GM18858 (cell line): ENCODE measurements around the gene PELI1.
A peak's percentile ranks its signal among the peaks of the same experiment; 100 is the strongest.
"Not testable (repeated sequence)": the region's sequence is repeated elsewhere in the genome, so short reads cannot be mapped to it uniquely, and the experiment has no call there.

ENCODE experiments used
- ATAC-seq: cut with Tn5 transposase; IDR thresholded peaks from one replicate; pipeline ENCODE4 v1.9.1; 2021; ENCODE audit not compliant: unreplicated experiment

Gene PELI1

DNA sequence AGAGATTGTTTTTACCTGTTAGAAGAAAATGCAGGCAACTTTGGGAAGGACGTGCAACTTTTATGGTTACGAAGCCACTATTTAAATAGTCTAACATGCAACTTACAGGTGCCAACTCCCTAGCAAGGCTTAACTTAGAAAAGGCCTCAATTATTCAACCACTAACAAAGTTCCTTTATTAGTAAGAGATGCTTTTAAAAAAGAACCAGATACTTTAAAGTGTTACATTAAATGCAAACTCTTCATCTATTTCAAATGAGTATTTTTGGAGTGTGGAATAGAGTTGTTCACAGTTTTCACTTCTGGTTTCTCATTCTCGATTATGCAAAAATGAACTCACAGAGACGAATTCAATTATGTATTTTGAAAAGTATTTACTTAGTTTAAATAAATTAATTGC lies 51.7 kb downstream of the PELI1 start:
- peak; percentile 76 for ATAC-seq

DNA sequence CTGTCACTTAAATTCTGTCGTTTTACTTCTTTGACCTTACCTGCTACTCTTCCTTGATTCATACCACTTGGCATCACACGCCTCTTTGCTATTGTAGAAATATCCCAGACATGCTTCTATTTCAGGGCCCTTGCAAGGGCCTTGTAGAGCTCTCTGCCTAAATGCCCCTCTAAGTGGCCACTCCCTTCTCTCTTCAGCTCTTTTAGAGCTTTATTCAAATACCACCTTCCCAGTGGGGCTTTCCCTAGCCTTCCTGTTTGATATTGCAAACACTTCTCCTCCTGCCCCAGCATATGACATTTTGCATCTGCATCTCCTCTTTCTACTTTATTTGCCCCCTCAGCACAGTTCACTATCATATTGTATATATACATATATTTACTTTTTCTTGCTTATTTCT lies 54.0 kb downstream of the PELI1 start:
- peak; percentile 31 for ATAC-seq

DNA sequence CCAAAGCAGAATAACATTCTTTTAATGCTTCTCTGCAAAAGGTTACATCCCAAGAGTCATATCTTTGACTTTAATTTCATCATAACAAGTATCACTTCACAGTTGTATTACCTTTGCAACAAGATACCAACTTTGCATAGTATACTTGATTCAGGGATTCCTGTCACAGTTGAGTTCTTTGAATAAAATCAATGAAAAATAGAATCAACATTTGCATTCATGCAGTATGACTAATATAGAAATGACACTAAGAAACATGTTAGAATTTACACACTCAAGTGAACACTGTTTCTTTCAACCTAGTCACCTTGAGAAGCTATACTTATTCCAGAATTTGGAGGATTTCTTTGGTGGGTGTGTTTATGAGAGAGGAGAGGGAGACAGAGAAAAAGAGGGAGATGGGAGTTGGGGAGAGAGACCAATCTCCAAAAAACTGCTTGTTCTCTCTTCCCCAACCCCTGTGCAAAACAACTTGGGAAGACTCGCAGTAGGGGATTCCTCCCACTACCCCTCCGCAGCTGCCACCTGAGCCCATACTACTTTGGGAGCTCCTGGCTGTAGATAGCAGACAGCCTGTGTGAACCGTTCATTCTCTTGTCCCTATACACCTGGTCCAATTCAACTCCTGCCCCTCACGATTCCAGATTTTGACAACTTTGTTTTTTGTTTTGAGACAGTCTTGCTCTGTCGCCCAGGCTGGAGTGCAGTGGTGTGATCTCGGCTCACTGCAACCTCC lies 57.7 kb downstream of the PELI1 start:
- peak; percentile 59 for ATAC-seq

DNA sequence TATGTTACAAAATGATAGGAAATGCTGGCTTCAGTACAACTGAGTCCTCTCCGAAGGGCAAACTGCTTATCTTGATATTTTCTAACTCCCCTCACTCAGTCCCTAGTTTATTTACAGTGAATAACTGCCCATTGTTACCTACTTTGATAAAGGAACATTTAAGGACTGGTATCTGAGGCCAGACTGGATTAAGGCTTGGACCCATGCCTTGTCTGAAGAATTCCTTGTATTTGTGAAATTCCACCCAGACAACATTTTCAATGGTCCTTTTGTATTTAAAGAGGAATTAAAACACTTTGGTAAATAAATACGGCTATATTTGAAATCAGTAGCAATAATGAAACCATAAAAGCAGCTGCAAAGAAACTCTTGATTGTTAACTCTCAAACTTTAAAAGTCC lies 58.3 kb downstream of the PELI1 start:
- no peak for ATAC-seq

DNA sequence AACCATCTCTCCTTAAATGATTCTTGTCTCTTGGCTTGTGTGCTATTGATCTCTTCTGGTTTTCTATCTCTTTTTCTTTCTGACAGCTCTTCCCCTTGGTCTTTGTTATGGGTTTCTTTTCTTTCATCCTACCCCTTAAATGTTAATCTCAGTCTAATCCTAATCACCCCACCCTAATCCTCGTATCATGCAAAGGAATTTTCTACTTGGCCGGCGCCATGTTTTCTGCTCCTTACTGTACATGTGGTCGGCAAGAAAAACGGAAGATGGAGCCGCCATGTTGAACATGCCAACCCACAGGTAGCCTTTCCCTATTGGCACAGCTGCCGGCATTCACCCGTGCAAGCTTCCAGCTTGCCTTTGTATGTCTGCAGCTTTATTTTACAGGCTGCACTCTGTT lies 63.2 kb downstream of the PELI1 start:
- ATAC-seq: no peak

DNA sequence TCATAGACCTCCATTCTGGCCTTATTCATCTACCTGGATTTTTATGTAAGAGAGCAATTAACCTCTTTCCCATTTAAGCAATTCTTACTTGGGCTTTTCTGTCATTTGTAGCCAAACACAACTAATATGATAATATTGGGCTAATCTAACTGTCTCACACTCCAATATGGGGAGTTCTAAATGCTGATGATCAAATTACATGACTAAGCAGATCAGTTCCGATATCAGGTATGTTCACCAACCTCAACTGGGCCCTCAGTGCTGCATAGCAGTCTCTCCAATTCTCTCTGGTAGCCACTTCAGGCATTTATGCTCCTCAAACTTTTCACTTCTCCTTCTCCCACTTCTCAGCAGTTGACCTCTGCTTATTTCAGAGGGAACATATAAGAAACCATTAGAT lies 64.0 kb downstream of the PELI1 start:
- no peak for ATAC-seq

DNA sequence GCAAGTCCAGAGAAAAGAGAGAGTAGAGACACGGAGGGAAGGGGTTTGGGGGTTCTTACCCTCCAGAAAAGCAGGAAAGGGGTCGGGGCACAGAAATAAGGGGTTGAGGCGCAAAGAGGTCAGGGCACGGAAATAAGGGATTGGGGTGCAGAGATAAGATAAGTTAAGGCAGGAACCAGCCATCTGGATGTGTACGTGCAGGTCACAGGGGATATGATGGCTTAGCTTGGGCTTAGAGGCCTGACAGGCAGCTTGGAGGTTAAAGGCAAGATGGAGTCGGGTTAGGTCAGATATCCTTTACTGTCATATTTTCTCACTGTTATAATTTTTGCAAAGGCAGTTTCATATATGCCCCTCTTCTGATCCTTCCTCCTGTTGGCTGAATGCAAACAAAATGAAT lies 64.5 kb downstream of the PELI1 start:
- not testable (repeated sequence) for ATAC-seq

DNA sequence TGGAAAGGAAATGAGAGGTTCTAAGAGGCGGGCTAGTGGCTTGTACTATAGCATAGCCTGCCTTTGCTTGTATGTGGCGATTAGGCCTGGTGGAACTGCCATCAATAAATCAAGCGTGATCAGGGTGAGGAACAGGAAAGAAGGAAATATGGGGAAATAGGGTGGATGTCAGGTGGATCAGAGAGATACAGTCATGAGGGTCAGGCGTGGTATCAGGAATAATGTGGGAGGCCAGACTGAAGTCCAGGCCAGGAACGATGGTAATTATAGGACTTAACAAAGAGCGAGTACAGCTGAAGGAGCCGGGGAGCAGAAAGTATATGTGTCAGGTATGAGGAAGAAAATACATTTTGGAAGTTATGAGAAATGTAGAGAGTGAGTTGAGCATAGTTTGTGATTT lies 67.4 kb downstream of the PELI1 start:
- ATAC-seq: not testable (repeated sequence)

DNA sequence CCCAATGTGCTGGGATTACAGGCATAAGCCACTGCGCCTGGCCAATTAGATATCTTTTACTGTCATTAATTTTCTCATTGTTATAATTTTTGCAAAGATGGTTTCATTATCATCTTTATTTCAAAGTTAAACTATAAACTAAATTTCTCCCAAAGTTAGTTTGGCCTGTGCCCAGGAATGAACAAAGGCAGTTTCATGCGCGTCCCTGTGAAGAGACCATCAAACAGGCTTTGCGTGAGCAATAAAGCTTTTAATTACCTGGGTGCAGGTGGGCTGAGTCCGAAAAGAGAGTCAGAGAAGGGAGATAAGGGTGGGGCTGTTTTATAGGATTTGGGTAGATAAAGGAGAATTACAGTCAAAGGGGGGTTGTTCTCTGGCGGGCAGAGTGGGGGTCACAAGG lies 69.6 kb downstream of the PELI1 start:
- not testable (repeated sequence) for ATAC-seq

DNA sequence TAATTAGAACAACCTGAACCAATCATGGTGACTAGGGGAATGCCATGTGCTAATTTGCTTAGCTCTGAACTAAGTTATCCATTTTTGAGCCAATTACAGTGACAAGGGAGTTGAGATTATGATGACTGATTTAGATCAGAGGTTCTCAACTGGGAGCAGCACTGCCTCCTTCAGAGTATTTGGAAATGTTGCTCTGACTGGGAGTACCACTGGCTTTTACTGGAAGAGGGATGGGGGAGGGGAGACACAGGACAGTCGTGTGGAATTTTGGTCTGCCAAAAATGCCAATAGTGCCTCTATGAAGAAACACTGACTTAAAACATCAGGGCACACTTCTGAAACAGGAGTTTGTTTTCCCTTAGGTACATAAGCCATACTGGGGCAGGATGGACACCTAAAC lies 76.9 kb downstream of the PELI1 start:
- ATAC-seq: no peak

DNA sequence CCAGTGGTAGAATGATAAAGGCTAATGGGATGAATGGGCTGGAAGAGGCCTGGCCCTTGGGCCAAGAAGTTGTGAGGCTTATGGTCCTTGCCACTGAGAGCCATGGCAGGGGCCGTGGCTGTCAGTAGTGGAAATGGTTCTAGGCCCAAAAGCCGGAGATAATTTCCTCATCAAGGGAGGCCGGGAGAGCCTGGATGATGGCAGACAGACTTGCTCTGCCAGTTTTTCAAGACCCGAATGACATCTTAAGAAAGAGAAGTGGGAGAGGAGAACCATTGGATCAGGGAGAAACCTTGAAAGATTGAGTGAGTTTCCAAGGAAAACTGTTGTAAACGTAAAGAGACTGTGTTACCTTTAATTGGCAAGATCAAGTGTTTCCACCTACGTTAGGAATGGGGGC lies 78.7 kb downstream of the PELI1 start:
- ATAC-seq: no peak

DNA sequence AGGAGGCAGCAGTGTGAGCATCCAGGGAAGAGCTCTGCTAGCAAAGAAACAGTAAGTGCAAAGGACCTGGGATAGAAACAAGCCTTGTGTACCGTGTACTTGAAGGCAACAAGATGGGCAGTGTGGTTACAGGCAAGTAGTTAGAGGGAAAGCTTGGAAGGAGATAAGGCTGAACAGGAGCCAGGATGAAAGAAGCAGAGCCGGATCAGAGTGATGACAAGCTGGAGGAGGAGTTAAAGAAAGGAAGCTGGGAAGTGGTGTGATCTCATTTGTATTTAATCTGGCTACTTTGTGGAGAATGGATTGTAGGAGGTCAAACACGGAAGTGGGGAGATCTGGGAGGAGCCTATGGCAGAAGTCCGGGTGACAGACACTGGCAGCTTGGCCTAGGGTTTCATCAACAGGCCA lies 80.3 kb downstream of the PELI1 start:
- ATAC-seq: no peak

DNA sequence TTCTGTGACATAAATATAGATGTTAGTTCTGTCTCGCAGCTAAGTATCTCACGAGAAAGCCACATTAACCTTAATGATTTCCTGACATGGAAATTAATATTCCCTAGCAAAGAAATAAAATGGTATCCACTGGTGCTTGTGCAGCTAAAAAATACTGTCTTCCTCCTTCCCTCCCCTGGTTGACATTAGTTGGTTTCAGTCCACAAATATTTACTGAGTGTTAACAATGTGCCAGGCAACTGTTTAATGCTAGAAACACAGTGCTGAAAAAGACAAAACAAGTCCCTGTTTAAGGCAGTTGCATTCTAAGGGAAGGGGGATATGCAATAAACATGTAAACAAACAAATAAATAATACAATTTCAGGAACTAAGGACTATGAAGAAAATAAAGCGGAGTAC lies 80.8 kb downstream of the PELI1 start:
- ATAC-seq: no peak

DNA sequence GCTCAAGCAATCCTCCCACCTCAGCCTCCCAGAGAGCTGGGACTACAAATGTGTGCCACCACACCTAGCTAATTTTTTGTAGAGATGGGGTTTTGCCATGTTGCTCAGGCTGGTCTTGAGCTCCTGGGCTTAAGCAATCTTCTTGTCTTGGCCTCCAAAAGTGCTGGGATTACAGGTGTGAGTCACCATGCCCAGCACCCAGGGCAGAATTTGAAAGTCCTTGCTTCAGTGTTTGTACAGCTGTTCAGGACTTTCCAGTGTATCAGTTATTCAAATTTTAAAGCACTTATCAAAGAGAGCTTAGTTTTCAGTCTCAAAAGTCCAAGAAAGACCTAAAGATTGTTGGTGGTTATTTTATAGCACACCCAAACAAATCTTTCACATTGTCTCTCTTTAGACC lies 81.4 kb downstream of the PELI1 start:
- no peak for ATAC-seq

DNA sequence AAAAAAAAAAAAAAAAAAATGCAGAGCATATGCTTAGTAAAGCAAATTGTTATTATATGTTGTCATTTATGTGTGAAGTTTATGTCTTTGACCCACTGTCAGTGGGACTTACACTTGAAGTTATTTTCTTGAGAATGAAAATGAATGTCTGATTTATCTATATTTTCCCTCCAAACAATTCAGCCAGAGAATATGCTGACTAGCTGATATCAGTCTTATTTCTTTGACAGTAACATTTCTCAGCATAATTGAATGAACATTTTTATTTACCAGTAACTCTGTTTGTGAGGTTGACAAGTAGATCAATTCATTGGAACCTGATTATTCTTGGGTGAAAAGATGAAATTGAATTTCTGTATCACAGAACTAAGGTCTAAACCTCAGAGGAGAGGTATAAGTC lies 85.0 kb downstream of the PELI1 start:
- no peak for ATAC-seq

DNA sequence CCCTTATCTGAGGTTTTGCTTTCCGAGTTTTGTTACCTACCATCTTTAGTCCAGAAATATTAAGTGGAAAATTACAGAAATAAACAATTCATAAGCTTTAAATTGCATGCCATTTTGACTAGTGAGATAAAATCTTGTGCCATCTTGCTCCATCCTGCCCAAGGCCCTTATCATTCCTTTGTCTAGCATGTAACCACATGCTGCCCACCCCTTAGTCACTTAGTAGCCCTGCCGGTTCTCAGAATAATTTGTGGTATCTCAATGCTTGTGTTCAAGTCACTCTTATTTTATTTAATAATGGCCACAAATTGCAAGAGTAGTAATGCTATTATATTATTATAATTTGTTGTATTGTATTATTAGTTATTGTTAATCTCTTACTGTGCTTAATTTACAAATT lies 88.2 kb downstream of the PELI1 start:
- no peak for ATAC-seq

DNA sequence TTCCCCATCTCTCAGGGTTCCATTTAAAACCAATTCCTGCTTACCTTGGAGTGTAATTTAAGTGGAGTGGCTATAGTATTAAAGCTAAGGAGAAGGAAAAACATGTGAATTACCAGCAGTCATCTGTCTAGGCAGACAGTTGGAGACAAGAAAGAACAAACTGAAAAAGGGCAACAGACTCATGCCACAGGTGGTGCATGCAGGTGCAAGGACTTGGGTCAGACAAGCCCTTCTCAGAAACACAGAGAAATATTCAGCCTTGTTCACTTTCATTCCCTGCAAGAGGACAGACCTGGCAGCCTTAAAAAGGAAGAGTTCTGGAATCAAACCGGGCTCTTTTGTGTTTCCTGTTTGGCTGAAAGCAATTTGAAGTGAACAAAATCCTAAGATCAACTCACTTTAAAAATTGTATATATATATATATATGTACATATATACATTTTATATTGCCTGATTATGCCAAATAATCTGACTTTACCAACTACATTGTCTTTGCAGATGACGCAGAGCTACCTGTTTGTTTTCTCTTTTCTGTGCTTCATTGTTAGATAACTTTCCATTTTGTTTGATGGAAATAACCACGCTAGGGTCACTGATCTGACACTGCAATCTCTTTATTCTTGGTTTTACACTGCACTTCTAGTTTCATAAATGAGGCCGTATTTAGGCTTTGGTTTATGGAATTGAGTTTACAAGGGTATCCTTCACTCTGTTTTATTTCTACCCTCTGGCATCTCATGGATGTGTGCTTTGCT lies 89.9 kb downstream of the PELI1 start:
- ATAC-seq: no peak

DNA sequence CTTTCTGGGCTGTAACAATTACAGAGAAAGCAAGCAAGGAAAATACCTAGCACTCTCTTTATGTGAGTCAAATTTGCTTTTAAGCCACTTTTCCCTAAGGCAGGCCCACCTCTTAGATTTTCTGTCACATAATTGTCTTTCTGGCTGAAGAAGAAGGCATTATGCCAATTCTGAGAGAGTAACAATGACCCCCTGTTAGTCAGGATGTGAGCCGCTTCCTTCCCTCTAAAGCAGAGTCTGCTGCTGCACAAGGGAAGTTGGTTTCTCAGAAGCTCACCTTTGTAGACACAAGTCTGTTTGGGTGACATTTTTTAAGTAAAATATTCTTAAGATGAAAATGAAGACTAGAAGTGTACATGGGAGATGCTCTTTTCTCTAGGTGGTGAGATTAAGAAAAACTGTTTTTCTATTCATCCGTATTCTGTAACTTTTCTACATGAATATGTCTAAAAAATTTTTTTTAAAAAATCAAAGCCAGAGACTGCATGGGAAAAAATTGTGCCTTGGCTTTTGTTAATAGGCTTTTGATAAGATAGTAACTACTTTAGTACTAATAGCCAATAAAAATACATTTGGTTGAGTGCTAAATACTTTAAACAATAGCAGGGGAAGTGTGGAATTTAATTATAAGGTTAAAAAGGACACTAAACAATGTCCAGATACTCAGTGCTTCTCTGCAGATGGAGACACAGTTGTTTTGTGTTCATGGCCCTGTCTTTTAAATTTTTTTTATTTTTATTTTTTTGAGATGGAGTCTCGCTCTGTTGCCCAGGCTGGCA lies 91.6 kb downstream of the PELI1 start:
- ATAC-seq: no peak

DNA sequence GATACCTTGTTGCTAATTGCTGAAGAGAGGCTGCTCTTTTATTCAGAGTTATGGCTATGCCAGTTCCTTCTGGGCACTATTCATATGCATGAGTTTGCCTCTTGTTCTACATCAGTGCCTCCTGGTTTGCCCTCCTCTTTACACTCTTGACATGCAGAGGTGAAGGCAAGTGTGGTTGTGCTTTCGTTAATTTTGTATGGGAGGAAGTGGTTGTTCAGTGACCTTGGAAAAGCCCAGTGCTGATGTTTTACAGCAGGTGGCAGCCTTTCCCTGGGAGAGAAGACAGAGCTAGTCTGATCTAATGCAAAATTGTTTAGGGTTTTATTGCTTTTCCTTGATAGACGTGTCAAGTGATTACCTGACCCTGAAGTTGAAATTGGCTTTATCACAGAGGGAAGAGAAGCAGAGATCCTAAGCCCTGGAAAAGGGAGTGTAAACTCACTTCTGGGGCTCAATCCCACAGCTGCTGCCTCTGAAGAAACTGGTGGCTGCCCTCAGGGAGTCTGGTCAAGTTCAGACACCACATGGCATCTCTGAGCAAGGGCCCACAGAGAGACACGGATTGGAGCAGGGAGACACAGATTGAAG lies 94.5 kb downstream of the PELI1 start:
- peak; percentile 81 for ATAC-seq

DNA sequence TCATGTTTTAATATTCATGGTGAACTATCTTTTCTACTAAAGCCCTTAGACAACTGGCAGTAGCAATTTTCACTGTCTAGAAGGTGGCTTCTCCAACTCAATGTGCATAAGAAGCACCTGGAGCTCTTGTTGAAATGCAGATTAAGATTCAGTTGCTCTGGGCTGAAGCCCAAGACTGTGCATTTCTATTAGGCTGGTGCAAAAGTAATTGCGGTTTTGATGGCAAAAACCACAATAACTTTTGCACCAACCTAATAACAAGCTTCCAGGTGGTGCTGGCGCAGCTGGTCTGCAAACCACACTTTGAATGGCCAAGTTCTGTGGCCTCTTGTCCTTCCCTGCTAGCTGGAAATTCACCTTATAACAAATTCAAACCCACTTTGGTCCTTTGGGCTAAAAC lies 98.3 kb downstream of the PELI1 start:
- no peak for ATAC-seq
